Fibroblast of the conjunctiva (primary cell): ENCODE data around the gene NDUFS3.
A peak's percentile ranks its signal among the peaks of the same experiment; 100 is the strongest.

Experiments used
- DNase-seq: peaks from one replicate; pipeline ENCODE4 v3.0.0-alpha.2; 2010; ENCODE audit warnings: low read depth

NDUFS3 gene

GRCh38 chr11:47591764-47592163, 12.9 kb downstream of the NDUFS3 start:
- DNase-seq, result no peak

- DNase-seq, result no peak
These were observed 13.4 kb downstream of the NDUFS3 start for GRCh38 chr11:47592251-47592650.

- DNase-seq, result no peak
These were observed 14.1 kb downstream of the NDUFS3 start for GRCh38 chr11:47592970-47593369.

DNA sequence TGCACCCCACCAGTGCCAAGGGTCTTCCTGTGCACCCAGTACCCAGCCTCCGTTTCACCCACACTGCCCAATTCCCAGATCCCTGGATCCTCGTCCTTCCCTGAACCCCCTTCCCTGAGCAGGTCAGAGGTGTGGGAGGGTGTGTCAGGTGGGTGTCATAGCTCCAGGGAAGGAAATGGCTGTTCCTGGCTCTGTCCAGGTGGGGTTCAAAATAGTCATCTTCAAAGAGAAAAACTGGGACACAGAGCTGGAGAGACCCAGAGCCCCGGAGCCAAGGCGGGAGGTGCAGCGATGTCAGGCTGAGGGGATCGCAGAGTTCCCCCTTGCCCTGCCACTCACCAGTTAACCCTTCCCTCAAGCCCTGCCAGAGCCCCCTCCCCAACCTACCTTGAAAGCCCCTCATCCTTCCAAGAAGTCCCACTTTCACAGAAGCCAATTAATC, 14.6 kb downstream of the NDUFS3 start:
- no peak for DNase-seq

DNA sequence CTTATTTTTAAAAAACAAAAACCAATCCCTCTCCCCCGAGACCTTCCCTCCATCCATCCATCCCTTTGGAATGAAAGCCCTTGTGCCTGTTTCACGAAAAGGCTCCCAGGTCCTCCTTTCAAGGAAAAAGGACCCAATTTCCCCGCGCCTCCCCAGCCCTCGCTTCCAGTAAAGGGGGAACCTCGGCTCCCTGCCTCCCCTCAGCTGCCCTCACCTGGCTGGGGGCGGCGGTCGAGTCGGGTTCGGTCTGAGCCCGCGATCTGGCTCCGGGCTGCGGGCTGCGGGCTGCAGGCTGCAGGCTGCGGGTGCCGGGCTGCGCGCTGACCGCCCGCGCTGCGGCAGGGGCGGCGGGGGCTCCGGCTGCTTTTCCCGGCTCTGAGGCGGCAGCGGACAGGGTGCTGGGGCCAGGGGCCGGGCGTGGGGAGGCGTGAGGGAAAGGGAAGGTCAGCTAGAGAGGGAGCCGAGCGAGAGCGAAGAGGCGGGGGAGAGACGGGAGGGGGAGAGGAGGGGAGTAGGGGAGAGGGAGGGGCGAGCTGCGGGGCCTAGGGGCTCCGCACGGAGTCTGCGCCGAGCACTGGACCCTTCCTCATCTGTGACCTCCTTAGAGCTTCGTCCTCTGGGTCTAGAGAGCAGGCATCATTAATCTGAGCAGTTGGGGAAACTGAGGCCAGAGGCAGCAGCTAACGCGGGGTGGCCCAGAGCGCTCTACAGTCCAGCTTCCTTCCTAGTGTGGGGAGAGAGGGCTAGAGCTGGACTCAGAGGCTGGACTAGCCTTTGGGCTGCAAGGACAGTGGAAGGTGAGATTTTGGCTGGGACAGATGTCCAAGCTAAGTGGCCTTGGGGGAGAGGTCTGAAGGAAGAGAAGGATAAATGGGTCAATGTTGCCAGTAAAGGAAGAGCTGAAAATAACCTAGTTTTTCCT, 15.3 kb downstream of the NDUFS3 start, which contains the start of gene C1QTNF4:
Gene C1QTNF4, minus strand, starts transcription at position 478 of the 922 bp plus-strand sequence. CDS start 3,601 bp downstream, outside the sequence.
- DNase-seq, result no peak

DNA sequence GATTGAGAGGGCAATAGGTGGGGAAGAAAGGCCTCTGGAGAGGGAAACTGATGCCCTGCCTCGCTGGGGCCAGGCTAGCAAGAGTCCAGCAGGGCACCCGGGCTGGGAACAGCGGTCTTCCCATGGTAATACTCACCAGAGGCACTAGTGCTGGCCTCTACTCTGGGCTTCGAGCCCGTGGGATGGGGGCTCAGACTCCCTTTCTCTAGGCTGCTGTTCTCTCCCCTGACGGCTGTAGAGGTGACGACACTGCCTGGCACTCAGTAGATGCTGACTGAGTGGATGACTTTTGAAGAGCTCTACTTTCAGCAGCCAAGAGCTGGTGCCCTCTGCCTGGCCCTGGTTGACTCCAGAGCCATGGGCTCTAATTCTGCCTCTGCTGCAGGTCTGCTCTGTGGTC, 16.2 kb downstream of the NDUFS3 start:
- DNase-seq, result no peak

DNA sequence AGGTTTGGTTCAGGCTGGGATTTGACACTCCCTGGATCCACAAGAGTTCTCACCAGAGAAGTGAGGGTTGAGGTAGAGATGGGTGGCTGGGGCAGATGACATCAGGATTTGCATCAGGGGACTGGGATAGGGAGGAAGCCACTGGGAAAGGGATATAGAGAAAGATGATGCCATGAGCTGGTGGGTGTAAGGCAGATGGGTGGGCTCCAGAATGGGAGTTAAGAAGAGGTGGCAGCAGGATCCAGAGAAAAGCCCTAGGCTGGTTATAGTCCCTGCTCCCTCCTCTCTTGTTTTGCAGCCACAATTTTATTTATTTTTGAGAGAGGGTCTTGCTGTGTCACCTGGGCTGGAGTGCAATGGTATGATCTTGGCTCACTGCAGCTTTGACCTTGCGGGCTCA, 17.1 kb downstream of the NDUFS3 start:
- no peak for DNase-seq

GRCh38 chr11:47599902-47600301, 21.0 kb downstream of the NDUFS3 start:
- DNase-seq, result no peak

- no peak for DNase-seq
These were observed 24.4 kb downstream of the NDUFS3 start for GRCh38 chr11:47603295-47603694.

DNA sequence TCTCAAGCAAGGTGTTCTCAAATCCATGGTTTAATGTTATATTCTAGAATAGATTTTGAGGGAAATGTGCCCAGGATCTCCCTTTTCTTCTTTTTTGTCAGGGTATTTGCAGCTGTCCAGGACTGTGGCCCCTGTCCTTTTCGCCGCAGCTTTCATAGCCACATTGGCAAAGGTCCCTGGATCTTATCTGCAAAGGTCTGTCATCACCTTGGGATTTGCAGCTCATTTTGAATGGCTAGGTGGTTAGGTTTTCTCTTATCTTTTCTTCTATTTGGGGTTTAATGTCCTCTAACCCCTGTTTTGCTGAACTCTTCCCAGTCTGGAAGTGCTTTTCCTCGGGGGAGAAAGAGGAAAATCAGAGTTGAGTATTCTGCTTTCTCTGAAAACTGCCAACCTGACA, 27.0 kb downstream of the NDUFS3 start:
- DNase-seq, result no peak

DNA sequence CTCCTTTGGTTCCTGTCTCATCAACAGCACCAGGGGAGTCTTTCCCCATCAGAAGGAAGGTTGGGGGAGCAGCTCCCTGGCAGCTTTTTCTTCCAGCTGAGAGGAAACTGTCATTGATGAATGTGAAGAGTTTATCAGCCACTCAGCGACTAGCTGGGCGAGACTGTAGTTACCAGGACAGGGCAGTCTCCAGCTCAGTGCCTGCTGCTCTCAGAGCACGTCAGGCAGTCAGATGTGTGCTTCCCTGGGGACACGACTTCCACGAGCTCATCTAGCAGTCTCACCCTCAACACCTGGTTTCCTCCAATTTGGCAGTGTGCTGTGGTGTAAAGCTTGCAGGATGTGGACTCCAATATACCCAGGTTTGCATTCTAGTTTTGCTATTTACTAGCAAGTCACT, 27.9 kb downstream of the NDUFS3 start:
- DNase-seq, result no peak

GRCh38 chr11:47607380-47607779, 28.5 kb downstream of the NDUFS3 start:
- DNase-seq, result peak; percentile 92

DNA sequence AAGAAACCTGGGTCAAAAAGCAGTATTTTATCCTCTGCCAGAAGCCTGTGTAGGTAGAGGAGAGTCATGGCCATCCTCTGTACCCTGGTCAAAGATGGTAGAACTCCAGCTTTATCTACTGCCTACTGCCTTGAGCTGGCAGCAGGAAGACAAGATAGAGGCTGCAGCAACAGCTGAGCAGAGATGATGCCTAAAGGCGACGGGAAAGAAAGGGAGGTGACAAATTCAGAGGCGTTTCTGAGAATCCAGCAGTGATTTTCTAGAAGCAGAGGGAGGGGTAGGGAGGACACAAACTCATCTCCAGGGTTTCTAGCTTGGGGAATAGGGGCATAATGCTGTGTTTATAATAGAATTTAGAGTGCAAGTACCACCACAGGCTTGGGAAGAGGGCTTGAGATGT, 30.8 kb downstream of the NDUFS3 start:
- DNase-seq, result no peak

DNA sequence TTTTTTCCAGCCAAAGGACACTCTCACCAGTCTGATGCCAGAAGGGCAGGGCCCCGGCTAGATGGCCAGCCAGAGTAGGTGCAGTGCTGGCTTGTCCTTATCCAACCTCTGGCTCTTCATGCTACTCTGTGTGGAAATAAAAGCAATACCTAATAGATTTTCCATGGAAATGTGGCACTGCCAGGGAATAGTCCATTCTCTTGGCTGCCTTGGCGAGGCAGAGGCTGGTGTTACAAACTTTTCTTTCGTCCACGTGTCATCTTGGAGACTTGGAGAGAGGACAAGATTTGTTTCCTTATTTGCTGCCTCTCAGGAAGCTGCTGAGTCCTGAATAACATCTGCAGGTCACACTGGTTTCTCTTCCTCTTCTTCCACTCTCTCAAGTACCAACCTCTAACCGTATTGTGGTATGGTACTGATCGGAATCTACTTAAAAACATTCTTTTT, 32.5 kb downstream of the NDUFS3 start:
- no peak for DNase-seq

DNA sequence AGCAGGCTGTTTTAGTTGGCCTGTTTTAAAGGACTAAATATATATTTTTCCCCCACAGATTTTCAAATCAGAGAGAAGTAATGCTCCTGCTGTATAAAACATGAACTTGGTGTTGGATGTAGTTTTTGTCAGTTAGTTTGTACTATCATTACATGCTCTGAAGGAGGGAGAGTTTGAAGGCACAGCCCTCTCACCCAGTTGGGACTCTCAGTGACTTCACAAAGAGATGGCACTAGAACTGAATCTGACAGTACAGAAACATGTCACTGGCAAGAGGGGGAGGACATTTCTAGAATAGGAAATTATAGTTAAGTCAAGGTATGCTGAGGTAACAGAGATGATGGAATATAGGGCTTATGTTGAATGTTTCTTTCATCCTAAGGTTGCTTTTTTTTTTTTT, 36.4 kb downstream of the NDUFS3 start:
- DNase-seq, result no peak

GRCh38 chr11:47616726-47617416, 38.0 kb downstream of the NDUFS3 start:
- peak; percentile 79 for DNase-seq

DNA sequence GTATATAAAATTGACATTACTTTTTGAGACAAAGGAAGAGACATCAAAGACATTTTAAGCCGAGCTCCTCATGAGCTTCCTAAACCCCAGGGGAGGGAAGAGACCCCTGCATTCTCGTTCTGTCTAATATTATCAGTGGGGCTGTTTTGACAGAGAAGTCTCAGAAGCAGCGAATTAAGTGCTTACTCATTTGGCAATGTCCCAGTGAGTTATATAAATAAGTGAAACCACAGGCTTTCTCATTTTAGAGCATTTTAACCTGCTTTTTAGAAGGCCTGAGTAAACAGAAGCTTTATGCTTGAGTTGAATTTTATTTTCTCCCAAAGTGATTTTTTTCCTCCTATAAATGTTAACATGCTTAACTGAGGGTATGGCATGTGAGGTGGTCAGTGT, 38.5 kb downstream of the NDUFS3 start:
- DNase-seq, result no peak

DNA sequence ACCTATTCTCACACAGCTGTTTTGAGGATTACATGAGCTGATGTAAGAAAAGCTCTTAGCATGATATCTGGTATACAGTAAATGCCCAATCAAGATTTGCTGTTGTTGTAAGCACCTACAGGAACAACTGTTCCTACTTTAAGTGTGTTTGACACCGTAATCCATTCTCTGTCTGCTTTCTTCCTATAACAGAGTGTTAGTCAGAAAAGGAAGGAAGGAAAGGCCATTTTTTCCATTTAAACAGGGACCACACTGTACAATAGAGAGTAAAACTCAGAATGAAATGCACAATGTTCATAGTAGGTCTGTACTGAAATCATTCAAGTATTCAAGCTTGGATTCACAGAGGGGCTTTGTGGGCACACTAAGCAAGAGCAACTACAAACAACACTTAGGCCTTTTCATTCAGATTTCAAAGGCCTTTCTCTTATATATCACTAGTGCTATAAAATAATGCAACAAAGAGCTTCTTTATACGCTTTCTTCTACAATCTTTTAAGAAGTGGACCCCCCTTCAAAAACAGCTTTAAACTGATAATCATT, 42.0 kb downstream of the NDUFS3 start:
- DNase-seq, result no peak

- no peak for DNase-seq
These were observed 47.4 kb downstream of the NDUFS3 start for GRCh38 chr11:47626234-47626633.

GRCh38 chr11:47628026-47628425, 49.2 kb downstream of the NDUFS3 start:
- DNase-seq, result no peak

- DNase-seq, result no peak
These were observed 52.6 kb downstream of the NDUFS3 start for GRCh38 chr11:47631473-47631872.
